SKM-1 treated with dmso at 0.1 percent for 144 hours (cell line): ENCODE data around the gene APOM.

Experiments
- DNase-seq: peaks from one replicate; lab custom pipeline; 2025; ENCODE audit not compliant: unreplicated experiment; lab: John Stamatoyannopoulos, UW

Gene APOM

DNA sequence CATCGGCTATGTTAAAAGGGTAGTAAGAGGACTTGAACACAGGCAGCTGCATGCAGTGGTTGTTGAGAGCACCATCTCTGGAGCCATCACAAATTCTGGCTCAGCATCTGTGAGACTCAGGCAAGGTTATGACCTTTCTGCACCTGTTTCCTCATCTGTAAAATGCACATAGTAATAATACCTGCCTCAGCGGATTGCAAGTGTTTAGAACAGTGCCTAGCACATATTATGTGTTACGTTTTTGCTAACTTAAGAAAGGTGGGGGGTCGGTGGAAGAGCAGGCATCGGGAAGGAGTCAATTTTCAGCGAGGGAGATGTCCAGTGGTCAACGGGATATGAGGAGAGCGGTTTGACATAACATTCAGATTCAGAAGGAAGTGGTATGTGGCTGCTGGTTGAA is 22.3 kb downstream of the APOM start:
- DNase-seq, result no peak

DNA sequence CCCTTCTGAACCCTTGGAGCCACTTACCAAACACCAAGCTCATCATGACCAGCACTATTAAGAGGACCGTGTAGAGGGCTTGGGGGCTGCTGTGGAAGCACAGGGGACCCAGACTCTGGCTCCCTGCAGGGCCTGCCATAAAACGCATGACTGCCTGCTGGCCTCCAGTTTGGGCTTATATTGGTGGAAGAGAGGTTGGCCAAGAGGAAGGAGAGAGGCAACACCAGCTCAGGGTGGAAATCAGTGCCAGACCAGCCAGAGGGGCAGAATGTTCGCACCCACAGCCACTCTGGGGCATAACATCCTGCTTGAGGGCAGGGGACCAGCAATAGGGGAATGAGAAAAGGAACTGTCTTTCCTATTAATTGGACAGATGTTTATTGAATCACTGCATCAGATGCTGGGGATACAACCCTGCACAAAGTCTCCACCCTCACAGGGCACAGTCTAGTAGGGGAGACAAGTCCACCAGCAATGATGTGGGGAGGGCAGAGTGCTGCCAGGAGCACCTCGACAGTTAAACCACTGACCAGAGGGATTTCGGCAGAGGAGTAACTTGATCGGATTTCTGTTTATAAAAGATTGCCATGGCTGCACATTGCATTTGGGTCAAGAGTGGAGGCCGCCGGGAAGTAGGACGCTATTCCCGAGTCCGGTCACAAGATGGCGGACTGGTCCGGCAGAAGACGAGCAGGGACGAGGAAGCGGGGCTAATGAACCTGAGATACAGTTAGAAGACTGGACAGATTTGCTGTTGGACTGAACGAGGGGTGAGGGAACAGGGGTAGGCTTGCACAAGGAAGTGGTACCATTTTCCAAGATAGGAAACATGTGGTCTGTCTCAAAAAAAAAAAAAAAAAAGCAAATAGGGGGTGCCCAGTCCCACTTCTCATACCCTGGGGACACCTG is 24.8 kb downstream of the APOM start, which contains the start of gene LY6G5C:
LY6G5C (minus strand) TSS at position 842 of the 909 bp plus-strand sequence; CDS start at position 148, 694 bp downstream.
- DNase-seq, result peak; percentile 75

DNA sequence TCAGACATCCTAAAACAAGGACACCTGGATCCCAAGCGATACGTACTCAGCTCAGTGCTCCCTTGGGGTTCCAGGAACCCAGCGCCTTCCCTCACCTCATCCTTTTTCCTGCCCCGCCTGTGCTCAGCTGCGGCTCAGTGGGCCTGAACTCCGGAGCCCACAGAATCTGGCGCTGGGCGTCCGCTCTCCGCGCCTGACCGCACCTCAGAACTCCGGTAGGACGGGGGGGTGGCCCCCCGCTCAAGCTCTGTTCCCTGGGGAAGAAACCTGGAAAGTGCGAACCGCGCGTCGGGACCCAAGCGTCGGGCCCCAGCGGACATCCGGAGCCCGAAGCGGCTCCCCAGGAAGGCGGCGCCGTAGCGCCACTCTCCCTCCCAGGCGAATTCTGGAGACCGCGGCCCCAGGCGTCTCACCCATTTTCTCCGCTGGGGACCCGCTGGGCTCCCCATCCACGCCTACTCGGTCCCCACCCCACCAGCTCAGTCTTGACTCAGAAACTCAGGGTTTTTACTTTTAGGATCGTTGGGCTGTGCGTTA is 25.5 kb downstream of the APOM start:
- DNase-seq, result no peak

DNA sequence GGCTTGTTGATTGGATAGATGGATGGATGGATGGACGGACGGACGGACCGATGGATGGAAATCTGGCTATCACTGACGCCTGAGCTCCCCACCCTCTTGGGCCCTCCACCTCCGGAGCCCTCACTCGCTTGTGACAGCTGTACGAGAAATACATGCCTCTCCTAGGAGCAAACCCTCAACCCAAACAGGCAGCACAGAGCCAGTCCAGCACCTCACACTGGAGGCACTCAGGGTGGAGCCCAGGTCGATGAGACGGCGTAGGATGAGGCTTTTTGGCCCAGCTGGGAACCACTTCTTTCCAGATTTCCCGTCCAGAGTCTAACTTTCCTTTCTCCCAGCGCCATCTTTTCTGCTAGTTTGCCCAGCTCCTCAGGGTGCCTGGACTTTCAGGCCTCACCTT is 27.9 kb downstream of the APOM start:
- DNase-seq, result no peak

DNA sequence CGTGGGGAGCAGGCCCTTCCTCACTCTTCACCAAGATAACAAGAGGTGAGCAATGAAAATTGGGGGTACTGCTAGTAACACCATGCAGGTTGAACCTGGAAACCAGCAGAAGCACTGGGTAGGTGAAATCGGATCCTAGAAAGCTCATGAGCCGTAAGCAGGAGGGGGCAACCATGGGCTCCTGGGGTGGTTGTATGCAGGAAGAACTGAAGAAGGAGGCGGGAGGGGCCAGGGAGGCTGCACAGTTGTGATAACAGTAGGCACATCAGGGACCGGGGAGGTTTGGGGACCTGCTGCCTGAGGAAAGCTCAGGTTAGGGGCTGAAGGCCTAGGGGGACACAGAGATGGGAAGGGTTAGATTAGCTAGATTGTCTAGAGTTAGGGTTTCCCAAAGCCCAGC is 30.8 kb downstream of the APOM start:
- DNase-seq, result no peak

DNA sequence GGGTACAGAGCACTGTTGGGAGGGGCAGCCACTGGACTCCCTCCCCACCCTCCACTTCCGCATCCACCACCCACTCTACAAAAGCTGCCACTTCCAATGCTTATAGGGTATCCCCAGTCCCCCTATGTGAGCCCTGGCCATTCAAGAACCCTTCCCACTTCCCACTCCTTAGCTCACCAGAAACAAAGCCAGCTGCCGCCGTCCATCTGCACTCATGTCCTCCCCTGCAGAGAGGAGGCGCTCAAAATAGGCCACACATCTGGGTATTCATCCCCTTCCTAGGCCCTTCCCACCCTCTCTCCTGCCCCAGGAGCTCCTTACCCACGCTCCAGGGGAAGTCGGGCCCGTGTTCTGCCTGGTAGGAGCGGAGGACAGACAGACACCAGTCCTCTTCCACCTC is 31.6 kb downstream of the APOM start:
- no peak for DNase-seq

DNA sequence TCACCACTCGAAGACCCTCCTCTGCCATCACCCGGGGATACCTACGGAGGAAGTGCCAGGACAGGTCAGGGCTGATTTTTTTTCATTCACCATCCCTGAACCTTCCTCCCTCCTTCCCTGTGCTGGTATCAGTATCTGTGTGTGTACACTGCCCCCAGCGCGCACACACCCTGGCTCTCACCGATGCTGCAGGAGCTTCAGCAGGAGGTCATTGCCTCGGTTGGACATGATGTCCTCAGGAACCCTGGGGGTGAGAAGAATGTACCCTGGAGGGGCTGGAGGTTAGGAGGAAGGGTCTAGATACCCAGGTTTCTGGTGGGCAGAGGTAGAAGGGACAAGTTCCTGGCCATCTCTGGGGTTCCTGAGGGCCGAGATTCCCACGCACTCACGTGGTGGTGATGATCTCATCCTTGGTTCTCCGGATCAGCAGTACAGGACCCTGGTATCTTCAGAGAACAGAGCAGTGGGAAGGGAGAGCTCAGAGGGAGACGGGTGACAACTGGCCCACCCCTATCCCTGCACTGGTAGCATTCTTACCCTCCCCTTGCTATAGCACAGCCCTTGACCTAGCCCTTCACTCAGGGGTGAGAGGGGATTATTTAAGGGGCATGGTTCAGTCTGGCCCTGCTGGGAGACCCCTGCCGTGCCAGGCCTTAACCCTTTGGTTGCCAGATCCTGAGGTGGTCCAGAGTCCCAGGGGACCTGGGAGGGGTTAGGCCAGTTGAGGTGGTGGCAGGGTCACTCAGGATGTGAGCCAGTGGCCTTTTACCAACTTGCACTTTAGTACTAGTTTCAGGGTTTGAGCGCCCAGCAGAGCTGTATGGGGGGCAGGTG is 32.4 kb downstream of the APOM start:
- DNase-seq, result no peak

DNA sequence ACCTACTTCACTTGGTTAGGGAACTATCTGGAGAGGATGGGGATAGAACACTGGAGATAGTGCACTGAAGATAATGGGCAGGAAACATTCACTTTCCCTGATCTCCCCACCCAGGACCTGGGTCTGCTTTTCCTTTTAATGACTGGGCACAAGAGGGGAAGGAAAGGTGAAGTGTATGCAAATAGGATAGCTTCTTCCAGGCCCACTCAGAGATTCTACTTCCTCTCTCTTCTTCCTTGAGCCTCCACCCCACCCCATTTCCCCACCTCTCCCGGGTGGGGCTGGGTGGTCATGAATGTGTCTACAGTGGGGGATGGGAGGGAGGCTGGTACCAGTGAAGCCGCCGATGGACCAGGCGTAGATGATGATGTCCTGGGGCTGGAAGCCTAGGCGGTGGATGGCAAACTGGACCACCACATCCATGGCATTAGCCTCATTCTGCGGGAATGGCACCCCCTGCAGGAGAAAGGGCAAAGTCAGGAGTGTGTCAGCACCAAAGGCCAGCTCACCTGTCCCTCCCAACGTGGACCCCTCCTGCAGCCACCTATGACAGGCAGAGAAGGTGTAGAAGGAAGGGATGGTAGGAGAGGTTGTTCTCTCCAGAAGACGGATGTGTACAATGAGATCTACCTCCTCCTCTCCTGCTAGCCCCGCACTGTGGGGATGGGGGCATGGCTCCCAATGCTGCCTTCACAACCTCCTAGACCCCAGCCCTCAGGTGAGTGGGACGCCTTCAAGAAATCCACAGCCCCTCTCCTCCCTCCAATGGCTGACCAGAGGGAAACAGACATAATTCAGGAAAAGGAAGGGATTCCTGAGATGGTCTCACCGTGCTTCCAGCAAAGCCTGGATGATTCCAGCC is 33.8 kb downstream of the APOM start:
- no peak for DNase-seq

DNA sequence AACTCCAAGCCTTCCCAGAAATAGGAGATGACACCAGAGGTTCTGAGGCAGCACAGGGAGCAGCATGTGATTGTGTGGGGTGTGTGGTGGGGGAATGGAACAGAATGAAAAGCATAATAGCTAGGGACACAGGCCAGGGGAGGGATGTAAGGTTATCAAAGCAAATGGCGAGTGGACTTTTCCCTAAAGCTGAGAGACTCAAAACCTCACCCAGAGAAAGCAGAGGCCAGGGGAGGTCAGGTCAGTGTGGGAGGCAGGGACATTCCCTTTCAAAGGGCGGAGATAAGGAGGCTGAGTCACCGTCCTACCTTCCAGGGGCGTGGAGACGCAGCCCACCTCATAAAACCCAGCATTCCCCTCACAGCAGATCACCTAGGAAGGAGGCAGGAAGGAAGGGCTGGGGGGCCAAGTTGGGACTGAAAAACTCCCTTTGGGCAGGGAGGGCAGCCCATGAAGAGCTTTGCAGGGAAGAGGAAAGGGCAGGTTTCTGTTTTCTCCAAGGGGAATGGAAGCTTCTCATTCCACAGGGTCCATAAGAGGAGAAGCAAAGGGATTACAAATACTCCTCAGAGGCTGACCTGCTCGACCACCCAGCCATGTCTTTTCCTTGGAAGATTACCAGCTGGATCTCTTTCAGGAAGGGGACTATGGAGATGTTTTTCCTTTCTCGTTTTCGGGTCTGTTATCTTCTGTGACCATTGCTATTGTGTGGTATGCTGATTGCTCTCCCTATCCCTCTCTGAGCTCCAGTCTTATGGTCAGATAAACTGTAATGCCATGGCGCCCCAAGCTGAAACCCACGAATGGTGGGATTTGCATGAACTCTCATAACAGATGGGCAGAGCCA is 34.8 kb downstream of the APOM start:
- no peak for DNase-seq

DNA sequence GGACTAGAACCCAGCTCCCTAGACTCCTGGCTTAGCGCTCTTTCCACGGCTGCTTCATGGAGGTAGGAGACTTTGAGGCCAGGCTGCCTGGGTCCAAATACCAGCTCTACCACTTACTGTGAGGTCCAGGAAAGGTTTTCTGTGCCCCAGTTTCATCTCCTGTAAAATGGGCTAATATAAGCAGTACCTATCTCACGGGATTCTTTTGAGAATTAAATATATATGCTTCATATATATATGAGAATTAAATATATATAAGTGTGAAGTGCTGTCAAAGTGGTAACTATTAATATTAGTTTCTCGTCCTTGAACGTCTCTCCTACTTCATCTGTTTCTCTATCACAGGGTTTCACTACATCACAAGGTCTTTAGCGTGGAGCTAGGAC is 35.4 kb downstream of the APOM start:
- DNase-seq, result no peak

DNA sequence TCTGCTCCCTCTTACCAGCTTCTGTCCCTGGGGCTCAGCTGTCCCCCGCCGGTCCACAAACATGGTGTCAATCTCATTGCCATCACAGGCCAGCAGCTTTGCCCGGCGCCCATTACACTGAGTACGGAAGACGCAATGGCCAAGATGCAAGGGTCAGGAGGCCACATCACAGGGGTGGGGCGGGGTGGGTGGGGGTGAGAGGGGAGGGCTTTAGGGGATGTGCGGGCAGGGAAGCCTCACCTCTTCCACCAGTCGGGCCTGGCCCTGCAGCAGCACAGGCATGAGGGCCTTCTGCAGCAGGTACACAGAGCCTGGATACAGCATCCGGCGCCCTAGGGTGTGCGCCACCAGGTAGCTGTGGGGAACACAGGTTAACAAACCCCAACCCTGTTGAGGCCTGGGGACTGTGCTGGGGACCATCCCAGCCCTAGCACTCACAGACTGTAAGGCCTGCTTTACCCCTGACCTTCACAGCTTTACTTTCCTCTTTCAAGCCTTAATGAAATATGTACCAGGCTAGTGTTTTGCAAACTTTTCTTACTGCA is 35.9 kb downstream of the APOM start:
- DNase-seq, result no peak

DNA sequence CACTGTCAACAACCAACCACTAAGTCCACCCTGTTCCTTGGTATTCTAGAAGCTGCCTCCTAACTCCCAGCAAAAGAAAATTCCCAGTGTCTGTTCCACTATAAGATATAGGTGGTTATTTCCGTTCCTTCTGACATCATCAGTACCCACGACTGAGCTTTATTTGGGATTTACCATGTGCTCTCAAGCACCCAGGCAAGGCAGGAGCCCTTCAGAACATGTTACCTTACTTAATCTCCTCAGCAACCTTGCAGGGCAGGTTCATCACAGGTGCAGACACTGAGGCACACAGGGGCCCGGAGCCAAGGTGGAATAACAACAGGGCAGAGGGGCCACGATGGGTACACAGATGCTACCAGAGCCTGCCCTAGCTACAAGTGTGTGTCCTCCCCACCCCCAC is 36.7 kb downstream of the APOM start:
- DNase-seq, result no peak

DNA sequence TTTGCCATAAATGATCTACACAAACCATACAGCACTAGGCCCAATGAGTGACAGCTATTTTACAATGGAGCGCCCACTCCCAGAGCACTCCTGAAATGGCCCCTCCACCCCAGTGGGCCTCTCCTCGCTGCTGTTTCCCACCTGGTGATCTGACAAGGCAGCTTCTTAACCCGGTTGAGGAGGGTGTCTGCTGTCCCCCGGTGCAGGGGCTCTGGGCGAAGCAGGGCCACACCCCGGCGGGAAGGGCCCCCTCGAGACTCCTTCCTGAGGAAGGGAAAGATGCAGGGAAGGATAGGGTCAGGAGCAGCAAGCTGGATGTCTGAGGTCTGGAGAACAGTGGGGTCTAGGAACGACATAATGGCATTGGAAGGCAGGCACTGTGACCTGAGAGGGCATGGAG is 37.2 kb downstream of the APOM start:
- DNase-seq, result no peak

DNA sequence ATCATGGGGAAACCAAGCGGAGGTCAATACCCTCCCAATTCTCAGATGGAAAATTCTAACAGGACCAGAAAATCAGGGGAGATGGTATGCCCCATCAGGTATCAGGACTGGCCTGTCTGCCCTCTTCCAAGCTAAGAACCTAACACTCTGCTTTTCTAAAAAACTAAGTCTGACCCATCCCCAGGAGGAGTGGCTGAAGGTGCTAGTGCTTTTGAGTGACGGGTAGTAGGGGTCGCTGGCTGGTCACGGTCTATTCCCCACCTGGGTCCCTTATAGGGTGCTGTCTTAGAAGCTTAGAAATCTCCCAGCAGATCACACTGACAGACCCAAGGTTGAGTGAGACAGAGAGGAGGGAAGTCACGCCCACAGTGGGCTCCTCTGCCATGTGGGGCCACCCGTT is 37.8 kb downstream of the APOM start:
- no peak for DNase-seq

DNA sequence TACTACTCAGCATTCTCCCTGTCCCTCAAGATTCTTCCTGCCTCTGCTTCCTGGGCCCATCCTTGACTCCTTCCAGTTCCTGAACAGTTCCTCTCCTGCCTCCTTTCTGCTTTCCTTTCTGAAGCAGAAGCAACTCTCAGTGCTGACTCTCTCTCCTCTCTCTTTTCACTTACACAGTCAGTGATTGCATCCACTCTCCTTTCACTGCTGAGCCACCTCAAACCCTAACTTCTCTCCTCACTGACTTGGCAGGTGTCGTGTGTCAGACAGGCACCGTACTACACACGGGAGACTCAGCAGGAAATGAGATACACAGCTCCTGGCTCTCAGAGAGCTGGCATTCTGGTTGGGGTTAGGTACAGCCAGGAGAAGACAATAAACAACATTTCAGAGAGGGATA is 41.9 kb downstream of the APOM start:
- no peak for DNase-seq

DNA sequence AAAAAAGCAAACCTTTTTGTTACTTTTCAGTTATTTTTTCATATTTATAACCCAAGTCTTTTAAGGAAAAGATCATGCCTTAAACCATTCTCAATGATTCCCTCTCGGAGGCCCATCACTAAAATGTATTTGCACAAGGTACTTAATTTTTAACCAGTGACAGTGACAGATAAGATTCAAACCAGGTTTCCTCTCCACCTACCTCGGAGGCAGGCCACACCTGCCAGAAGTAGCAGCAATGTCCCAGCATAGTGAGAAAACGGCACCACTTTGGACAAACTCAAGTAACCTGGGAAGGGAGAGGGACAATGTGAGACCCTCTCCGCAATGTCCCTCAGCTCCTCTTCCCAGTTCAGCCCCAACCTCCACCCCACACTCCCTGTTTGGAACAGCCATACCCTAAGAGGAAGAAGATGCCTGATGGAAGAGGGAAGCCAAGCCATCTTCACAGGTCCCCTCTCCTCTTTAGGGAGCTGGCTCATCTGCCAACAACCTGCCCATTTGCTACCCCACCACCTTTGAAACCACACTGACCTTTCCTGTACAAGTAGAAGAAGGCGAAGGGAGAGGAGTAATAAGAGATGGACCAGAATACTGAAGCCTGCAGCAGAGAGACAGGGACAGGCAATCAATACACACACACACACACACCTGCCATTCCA is 45.2 kb downstream of the APOM start:
- DNase-seq, result no peak

DNA sequence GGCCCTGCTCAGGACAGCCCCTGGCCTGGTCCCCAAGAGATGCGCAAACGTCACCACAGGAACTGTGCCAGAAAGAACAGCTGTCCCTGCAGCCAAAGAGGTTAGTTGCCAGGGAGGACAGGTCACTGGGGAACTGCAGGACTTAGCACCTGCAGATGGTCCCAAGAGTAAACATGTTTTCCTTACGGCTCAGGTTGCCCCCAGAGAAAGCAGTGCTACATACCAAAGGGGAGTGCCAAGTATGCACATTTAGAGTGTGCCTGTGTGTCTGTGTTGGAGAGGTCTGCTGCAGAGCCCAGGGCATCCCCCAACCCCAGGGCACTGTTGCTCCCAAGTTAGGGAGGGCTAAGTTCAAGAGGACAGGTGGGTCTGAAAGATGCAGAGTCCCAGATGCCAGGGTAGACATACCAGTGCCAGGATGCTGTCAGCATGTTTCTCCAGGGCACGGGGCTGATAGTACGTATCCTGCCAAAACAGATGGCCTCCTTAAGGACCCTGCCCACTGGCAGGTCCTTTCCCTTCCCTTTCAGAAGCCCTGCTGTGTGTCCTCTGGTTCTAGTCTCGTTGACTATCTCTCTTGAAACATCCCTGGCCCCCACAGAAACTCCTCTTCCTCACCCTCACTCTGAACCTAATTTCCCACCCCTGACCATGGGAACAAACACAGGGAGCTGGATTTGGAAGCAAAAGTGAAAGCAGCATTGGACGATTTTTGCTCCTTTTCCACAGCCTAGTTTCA is 46.1 kb downstream of the APOM start:
- no peak for DNase-seq

DNA sequence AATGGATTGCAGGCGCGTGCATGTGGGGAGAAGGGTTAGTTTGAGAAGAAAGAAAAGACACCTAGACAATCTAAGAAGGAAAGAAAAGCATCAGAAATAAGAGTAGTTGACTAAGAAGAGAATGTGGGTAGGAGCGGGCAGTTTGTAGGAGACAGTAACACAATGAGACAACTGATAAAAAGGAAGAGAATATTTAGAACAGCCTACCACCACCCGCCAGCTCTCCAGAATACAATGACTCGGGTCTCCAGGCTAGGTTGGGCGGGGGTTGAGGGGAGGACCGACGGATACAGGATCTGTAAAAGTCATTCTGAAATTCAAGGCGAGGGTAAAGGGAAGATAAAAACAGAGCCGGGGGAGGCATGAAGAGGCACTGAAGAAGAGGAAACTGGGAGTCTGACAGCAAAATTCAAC is 46.7 kb downstream of the APOM start:
- no peak for DNase-seq
